ENCODE results near the gene ZNF438.

DNA sequence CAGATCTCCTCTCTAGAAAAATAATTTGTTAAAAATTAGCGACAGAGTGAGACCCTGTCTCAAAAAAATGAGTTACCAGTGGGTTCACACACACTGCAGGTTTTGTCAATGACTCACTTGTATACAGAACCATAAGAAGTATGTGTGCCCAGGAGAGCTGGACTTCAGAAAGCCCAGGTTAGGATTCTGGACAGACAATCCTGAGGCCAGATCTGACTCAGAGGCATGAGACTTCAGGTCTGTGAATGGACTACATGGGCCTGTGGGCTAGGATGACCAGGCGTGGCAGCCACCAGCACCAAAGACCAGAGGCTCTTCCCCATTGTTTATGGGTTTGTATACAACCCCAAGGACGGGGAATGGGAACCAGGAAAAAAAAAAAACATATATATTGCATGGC lies 9.3 kb upstream of the ZNF438 start:
- TF ChIP-seq BHLHE40 (IDR thresholded peaks at IDR 0.05; ENCODE audit: borderline replicate concordance) (no peak), FOXK2 (IDR thresholded peaks at IDR 0.05) (no peak), PKNOX1 (IDR thresholded peaks at IDR 0.05) (no peak)
